HepG2 (cell line): ENCODE results near the gene SSNA1. TPM values are rescaled to one million over a fixed set of nuclear protein-coding genes. Genes with fewer than 3 reads are reported as not detected.
A peak's percentile ranks its signal among the peaks of the same experiment; 100 is the strongest.

Experiments used
- ARNT2 ChIP-seq: sonication (generic); formaldehyde crosslinking; IDR thresholded peaks from 2 replicates; pipeline ENCODE4 v1.8.0; 2022; ENCODE audit warnings: mild to moderate bottlenecking, low read depth, missing genetic modification reagents, moderate library complexity
- ATAD3A ChIP-seq: sonication (generic); formaldehyde crosslinking; IDR thresholded peaks from 2 replicates; pipeline ENCODE4 v1.4.0; 2020; ENCODE audit warnings: missing genetic modification reagents
- KDM5B ChIP-seq: sonication (generic); formaldehyde crosslinking; IDR thresholded peaks from 2 replicates; pipeline ENCODE4 v1.4.0; 2020; ENCODE audit warnings: missing genetic modification reagents, mild to moderate bottlenecking, borderline replicate concordance
- PTBP1 ChIP-seq: fragments of 200-400 bp; formaldehyde crosslinking; IDR thresholded peaks from 2 replicates; pipeline ENCODE4 v1.6.1; 2018; ENCODE audit warnings: low read length, low read depth; ENCODE audit not compliant: poor library complexity, severe bottlenecking
- SP4 ChIP-seq: sonication (generic); formaldehyde crosslinking; IDR thresholded peaks from 2 replicates; pipeline ENCODE4 v1.8.1; 2023; ENCODE audit warnings: mild to moderate bottlenecking, missing genetic modification reagents
- ZNF136 ChIP-seq: sonication (generic); formaldehyde crosslinking; IDR thresholded peaks from 2 replicates; pipeline ENCODE4 v1.8.1; 2022; ENCODE audit warnings: low read depth, mild to moderate bottlenecking, moderate library complexity, missing genetic modification reagents
- ZNF383 ChIP-seq: sonication (generic); formaldehyde crosslinking; IDR thresholded peaks from 2 replicates; pipeline ENCODE4 v1.4.0; 2020; ENCODE audit warnings: missing genetic modification reagents, mild to moderate bottlenecking, borderline replicate concordance
- ZNF468 ChIP-seq: sonication (generic); formaldehyde crosslinking; IDR thresholded peaks from 2 replicates; pipeline ENCODE4 v1.8.0; 2022; ENCODE audit warnings: mild to moderate bottlenecking, moderate library complexity, missing genetic modification reagents
- ZSCAN21 ChIP-seq: sonication (generic); formaldehyde crosslinking; IDR thresholded peaks from 2 replicates; pipeline ENCODE4 v1.8.0; 2022; ENCODE audit warnings: mild to moderate bottlenecking, missing genetic modification reagents, moderate library complexity, borderline replicate concordance
- ZSCAN29 ChIP-seq: sonication (generic); formaldehyde crosslinking; conservative IDR thresholded peaks from 2 replicates; pipeline ENCODE4 v1.4.0; 2020; ENCODE audit warnings: mild to moderate bottlenecking, missing genetic modification reagents
- polyA plus RNA-seq, 8 experiments: library from polyadenylated mRNA; depleted of rRNA in 3 of 8; stranded (reverse) in 7 of 8; unstranded in 1 of 8; fragments of >200 nt; fragmentation: Illumina TruSeq in 4 of 8; extraction: Trizol in 4 of 8; gene quantifications; 2 replicates each; pipeline versions ENCODE4 v1.2.1 to v1.2.3, GENCODE V29; 2011 to 2016; ENCODE audit warnings: low read depth in 4 of 8, missing spikeins in 1 of 8, mixed read lengths in 1 of 8; ENCODE audit not compliant: insufficient read depth in 1 of 8
- total RNA-seq, 5 experiments: library from RNA; depleted of rRNA; stranded (reverse); fragments of >200 nt; fragmentation: Illumina TruSeq; extraction: Trizol; gene quantifications; 2 replicates each; pipeline ENCODE4 v1.2.3, GENCODE V29; 2016; ENCODE audit warnings: low read depth in 1 of 5
- TF ChIP-seq, protein P1 (sequence below): sonication (generic); formaldehyde crosslinking; IDR thresholded peaks from 2 replicates; pipeline ENCODE4 v1.5.0; 2020; ENCODE audit warnings: missing genetic modification reagents, mild to moderate bottlenecking, borderline replicate concordance

Gene SSNA1
- total and polyA plus RNA-seq, 2 of the 13 experiments (the other 11 are each of a cell fraction or from before 2014, with no cell fraction given): 35.9 to 49.4 TPM

- TF ChIP-seq ZNF136 (CRISPR knock-in tag) (peak; percentile 64; the same call in 1 of the 2 replicates), SP4 (CRISPR knock-in tag) (peak; percentile 61), ZSCAN29 (CRISPR knock-in tag) (no peak), ATAD3A (no peak), ARNT2 (CRISPR knock-in tag) (peak; percentile 78; the same call in 1 of the 2 replicates), ZNF468 (no peak), ZNF383 (CRISPR knock-in tag) (peak; percentile 33; the same call in 1 of the 2 replicates), KDM5B (CRISPR knock-in tag) (peak; percentile 14; the same call in 1 of the 2 replicates), ZSCAN21 (CRISPR knock-in tag) (peak; percentile 51; the same call in 1 of the 2 replicates), PTBP1 (peak; percentile 25)
- TF ChIP-seq, protein P1, sequence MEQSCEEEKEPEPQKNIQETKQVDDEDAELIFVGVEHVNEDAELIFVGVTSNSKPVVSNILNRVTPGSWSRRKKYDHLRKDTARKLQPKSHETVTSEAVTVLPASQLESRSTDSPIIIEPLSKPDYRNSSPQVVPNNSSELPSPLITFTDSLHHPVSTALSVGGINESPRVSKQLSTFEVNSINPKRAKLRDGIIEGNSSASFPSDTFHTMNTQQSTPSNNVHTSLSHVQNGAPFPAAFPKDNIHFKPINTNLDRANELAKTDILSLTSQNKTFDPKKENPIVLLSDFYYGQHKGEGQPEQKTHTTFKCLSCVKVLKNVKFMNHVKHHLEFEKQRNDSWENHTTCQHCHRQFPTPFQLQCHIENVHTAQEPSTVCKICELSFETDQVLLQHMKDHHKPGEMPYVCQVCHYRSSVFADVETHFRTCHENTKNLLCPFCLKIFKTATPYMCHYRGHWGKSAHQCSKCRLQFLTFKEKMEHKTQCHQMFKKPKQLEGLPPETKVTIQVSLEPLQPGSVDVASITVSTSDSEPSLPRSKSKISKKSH (CRISPR knock-in tag): 0 out of 2 replicates have a peak, but pooled peaks have one; percentile 13
These were observed 29.1 kb downstream of the SSNA1 start (continued) for GRCh38 chr9:137217276-137218211.
